ENCODE results near the gene NR6A1.

Gene NR6A1

GRCh38 chr9:124658165-124659017, 112.7 kb downstream of the NR6A1 start:
- peak; percentile 3 to 6 for DNase-seq (ENCODE audit: low read depth in 2 of 2)

GRCh38 chr9:124657516-124657915, 113.6 kb downstream of the NR6A1 start:
- DNase-seq (ENCODE audit: low read depth in 2 of 2): no peak

- no peak for DNase-seq (ENCODE audit: low read depth in 2 of 2)
These were observed 116.7 kb downstream of the NR6A1 start for GRCh38 chr9:124654431-124654830.

GRCh38 chr9:124652615-124653393, 118.3 kb downstream of the NR6A1 start:
- DNase-seq (ENCODE audit: low read depth in 2 of 2): no peak

GRCh38 chr9:124652203-124652602, 118.9 kb downstream of the NR6A1 start:
- DNase-seq (ENCODE audit: low read depth in 2 of 2): no peak

- DNase-seq (ENCODE audit: low read depth in 2 of 2): no peak
These were observed 125.8 kb downstream of the NR6A1 start for GRCh38 chr9:124645274-124645673.

- no peak for DNase-seq (ENCODE audit: low read depth in 2 of 2)
These were observed 131.5 kb downstream of the NR6A1 start for GRCh38 chr9:124639637-124640036.

GRCh38 chr9:124635285-124635684, 135.8 kb downstream of the NR6A1 start:
- no peak for DNase-seq (ENCODE audit: low read depth in 2 of 2)

GRCh38 chr9:124632077-124632621, 139.0 kb downstream of the NR6A1 start:
- no peak for DNase-seq (ENCODE audit: low read depth in 2 of 2)

GRCh38 chr9:124631326-124631725, 139.8 kb downstream of the NR6A1 start:
- DNase-seq (ENCODE audit: low read depth in 2 of 2): no peak

- DNase-seq (ENCODE audit: low read depth in 2 of 2): no peak
These were observed 141.5 kb downstream of the NR6A1 start for GRCh38 chr9:124629600-124629999.

- DNase-seq (ENCODE audit: low read depth in 2 of 2): no peak
These were observed 142.4 kb downstream of the NR6A1 start for GRCh38 chr9:124628741-124629140.

GRCh38 chr9:124626276-124626675, 144.8 kb downstream of the NR6A1 start:
- DNase-seq (ENCODE audit: low read depth in 2 of 2): no peak

GRCh38 chr9:124625087-124625486, 146.0 kb downstream of the NR6A1 start:
- DNase-seq (ENCODE audit: low read depth in 2 of 2): no peak

- DNase-seq (ENCODE audit: low read depth in 2 of 2): no peak
These were observed 146.4 kb downstream of the NR6A1 start for GRCh38 chr9:124624735-124624992.

GRCh38 chr9:124623966-124624734, 147.0 kb downstream of the NR6A1 start:
- no peak for DNase-seq (ENCODE audit: low read depth in 2 of 2)

GRCh38 chr9:124622882-124623281, 148.2 kb downstream of the NR6A1 start:
- no peak for DNase-seq (ENCODE audit: low read depth in 2 of 2)

- no peak for DNase-seq (ENCODE audit: low read depth in 2 of 2)
These were observed 149.5 kb downstream of the NR6A1 start for GRCh38 chr9:124621371-124622328.

GRCh38 chr9:124618476-124618875, 152.6 kb downstream of the NR6A1 start:
- no peak for DNase-seq (ENCODE audit: low read depth in 2 of 2)

- DNase-seq (ENCODE audit: low read depth in 2 of 2): peak; percentile 42 to 70
These were observed 153.5 kb downstream of the NR6A1 start for GRCh38 chr9:124617477-124618141.

Data from stimulated activated CD4-positive, alpha-beta T cell treated with anti-CD3 and anti-CD28 coated beads, Interleukin-12 subunit alpha, Interleukin-12 subunit beta, amount 100 ng/mL, for 24 hours (primary cell).